ENCODE data around the gene UTS2B.
A peak's percentile ranks its signal among the peaks of the same experiment; 100 is the strongest.

Gene UTS2B

GRCh38 chr3:191353022-191353777 is 22.9 kb upstream of the UTS2B start:
- FAIRE-seq (peak; percentile 95), DNase-seq (ENCODE audit: extremely low spot score, insufficient read length, low read depth) (no peak)

DNA sequence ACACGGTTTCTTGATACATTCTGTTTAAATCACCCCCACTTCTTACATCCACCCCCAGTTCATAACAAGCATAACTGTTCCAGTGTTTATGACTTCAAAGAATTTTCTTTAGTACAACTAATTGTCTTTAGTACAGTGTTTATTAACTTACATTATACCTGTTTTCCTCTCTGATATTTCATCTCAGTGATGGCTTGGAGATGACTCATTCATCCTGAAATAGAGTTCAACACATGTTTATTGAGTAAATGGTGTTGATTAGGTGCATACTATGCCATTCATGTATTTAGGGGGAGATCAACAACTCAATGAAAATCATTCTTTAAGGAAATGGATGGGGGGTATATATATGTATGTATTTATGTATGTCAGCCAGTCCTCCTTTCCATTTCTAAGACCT is 21.7 kb upstream of the UTS2B start:
- DNase-seq (ENCODE audit: extremely low spot score, insufficient read length, low read depth) (no peak), FAIRE-seq (peak; percentile 58)

DNA sequence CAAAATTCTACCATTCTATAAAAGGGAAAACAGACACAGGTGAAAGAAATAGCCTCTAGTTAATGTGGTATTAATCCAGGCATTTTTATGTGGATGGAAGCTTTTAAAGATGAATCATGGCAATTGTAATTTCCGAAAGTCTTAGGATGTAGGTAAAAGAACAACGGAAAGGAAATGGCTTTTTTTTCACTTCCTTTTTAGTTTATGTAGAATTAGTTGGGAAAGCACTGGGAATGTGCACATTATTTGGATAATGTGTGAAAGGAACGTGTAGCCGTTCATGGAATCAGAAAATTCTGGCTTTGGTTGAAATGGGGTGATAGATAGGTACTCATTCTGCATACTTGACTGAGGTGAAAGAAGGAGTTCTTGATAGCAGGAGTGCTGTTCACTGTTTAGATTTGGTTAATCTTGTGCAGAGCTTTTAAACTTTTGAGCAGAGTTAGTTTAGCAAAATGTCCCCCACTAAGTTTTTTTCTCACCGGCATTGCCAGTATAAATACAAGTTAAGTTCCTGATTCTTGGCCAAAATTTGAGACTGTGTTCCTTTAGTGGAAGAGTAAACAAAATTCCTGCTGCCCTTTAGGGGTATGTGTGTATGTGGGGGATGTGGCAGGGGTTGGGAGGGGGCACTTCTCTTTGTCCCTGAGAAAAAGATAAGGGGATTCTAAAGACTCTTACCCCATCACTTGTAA is 20.2 kb upstream of the UTS2B start:
- DNase-seq (ENCODE audit: extremely low spot score, insufficient read length, low read depth), result no peak
- FAIRE-seq, result no peak

DNA sequence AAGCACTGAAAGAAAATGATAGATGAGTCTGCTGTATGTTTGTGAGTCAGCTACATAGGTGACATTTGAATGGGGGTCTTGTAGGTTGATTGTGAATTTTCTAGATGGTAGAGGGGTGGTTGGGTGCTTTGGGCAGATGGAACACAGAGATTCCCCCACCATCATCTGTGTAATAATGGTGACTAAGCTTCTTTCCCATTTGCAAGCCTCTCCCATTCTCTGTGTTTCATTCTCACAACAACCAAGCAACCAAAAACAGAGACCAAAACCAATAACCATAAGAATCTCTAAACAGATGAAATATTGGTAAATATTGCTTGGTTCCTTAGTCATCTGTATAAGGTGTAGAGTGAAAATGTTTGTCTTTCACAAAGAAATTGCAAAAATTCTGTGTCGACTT is 17.8 kb upstream of the UTS2B start:
- peak; percentile 67 for FAIRE-seq
- DNase-seq (ENCODE audit: extremely low spot score, insufficient read length, low read depth), result no peak

DNA sequence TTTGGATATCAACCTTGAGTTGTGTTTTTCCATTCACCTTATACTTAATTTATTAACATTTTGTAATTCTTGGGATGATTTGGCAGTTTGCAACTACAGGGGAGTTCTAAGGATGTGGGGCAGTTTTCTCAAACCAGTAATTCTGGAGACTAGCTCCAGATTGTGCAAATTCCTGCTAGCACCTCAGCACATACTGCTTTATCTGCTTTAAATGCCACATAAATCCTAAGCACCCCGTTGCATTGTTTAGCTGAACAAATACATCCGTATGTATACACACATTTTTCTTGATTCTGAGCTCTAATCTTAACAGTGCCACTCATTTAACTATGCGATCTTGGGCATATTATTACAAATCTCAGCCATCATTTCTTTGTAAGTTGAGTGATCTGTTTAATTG is 16.9 kb upstream of the UTS2B start:
- FAIRE-seq, result no peak
- no peak for DNase-seq (ENCODE audit: extremely low spot score, insufficient read length, low read depth)

DNA sequence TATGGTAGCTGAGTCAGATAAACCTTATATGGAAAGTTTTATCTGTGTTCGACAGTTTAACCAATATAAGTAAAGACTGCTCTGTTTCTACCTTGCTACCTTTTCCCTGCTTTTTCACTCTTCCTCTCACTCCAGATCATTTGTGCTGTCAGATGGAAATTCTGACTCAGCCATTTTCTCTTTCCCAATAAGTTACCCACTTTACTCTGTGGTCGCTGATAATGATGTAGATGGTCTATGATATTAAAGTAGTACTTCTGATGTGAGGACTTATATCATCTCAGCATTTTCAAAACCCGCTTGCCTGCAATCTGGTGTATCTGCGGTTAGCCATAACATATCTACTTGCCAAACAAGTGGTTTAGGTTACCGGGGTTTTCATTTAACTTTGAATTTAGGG is 15.0 kb upstream of the UTS2B start:
- FAIRE-seq (peak; percentile 42), DNase-seq (ENCODE audit: extremely low spot score, insufficient read length, low read depth) (no peak)

- DNase-seq (ENCODE audit: extremely low spot score, insufficient read length, low read depth) (no peak), FAIRE-seq (peak; percentile 56)
Measured at GRCh38 chr3:191343913-191344312, 13.6 kb upstream of the UTS2B start.

DNA sequence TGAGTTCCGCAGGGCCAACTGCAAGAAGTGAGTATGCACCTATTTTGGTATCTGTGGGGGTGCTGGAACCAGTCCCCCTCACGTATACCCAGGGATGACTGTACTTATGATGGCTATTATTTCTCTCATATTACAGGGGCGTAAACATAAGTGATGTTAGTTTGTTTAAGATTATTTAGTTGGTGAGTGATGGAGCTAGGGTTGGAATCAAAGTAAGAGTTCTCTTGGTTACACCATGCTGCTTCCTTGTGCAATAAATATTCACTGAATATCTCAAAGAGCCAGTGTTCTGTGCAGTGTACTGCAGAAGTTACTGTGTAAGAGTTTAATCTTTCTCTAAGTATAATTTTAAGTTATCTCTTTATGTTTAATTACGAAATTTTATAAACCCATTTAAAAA is 12.8 kb upstream of the UTS2B start:
- no peak for FAIRE-seq
- no peak for DNase-seq (ENCODE audit: extremely low spot score, insufficient read length, low read depth)

- FAIRE-seq, result no peak
- DNase-seq (ENCODE audit: extremely low spot score, insufficient read length, low read depth), result no peak
Measured at GRCh38 chr3:191342411-191342810, 12.1 kb upstream of the UTS2B start.

- DNase-seq (ENCODE audit: extremely low spot score, insufficient read length, low read depth), result no peak
- no peak for FAIRE-seq
Measured at GRCh38 chr3:191342006-191342405, 11.7 kb upstream of the UTS2B start.

- no peak for FAIRE-seq
- no peak for DNase-seq (ENCODE audit: extremely low spot score, insufficient read length, low read depth)
Measured at GRCh38 chr3:191340966-191341365, 10.6 kb upstream of the UTS2B start.

GRCh38 chr3:191340351-191340750 is 10.0 kb upstream of the UTS2B start:
- DNase-seq (ENCODE audit: extremely low spot score, insufficient read length, low read depth), result no peak
- FAIRE-seq, result no peak

- FAIRE-seq (peak; percentile 42), DNase-seq (ENCODE audit: extremely low spot score, insufficient read length, low read depth) (no peak)
Measured at GRCh38 chr3:191339316-191339917, 9.1 kb upstream of the UTS2B start.

GRCh38 chr3:191338177-191338488 is 7.8 kb upstream of the UTS2B start:
- FAIRE-seq (no peak), DNase-seq (ENCODE audit: extremely low spot score, insufficient read length, low read depth) (no peak)

DNA sequence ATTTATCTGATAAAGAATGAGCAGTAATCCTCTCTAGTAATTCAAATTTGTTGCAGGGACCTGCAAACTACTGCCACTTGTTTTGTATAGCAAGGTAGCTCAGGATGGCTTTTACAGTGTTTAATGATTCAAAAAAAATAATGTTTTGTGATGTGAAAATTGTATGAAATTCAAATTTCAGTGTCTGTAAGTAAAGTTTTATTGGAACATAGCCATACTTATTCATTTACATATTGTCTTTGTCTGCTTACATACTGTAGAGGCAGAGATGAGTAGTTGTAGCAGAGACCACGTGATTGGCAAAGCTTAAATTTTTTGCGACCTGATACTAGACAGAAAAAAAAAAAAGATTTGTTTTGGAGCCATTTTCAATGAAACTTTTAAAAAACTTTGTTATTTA is 6.5 kb upstream of the UTS2B start:
- DNase-seq (ENCODE audit: extremely low spot score, insufficient read length, low read depth), result no peak
- peak; percentile 69 for FAIRE-seq

- FAIRE-seq (no peak), DNase-seq (ENCODE audit: extremely low spot score, insufficient read length, low read depth) (no peak)
Measured at GRCh38 chr3:191334346-191334893, 4.1 kb upstream of the UTS2B start.

DNA sequence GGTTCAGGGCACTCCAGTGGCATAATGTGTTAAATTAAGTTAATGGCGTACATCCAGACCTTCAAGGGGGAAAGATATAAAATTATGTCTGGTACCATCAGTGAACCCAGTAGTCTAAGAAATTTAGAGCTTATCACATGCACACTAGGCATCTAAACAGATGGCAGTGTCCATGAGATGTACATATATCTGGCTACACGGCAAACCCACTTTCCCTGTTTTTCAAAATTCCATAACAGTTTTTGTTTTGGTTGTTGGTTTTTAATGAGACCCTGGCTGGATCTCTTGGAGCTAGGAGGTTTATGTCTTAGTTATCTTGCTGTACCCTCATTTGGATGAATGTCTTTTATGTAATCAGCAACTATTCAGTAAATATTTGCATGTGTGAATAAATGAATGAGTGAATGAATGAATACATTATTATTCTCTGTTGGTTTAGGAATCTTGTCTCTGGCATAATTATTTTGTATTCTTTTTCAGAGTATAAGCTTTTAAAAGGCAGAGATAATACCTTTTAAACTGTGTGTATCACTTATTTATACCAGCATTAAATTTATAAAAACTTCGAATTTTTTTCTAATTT is 3.1 kb upstream of the UTS2B start:
- FAIRE-seq, result peak; percentile 21

DNA sequence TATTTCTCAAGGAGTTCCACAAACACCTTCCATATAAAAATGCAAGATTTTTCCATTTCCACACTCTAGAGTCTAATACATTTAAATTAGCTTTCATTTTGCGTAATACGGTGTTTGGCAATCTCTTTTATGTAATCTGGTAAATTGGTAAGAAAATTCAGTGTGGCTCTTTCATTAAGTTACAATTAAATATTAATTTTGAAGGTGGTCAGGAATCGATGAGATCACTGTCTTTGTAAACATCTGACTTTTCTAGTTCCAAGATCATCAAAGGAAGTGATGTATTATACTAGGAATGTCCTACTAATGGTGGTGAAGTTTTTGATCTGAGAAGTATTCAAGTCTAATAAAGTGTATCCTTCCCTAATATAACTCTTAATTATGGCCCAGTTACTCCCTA is 1.1 kb upstream of the UTS2B start:
- no peak for FAIRE-seq
- DNase-seq (ENCODE audit: extremely low spot score, insufficient read length, low read depth), result no peak

More for the DNA sequence above, 3.1 kb upstream of the UTS2B start:
- DNase-seq (ENCODE audit: extremely low spot score, insufficient read length, low read depth), result no peak

DNA sequence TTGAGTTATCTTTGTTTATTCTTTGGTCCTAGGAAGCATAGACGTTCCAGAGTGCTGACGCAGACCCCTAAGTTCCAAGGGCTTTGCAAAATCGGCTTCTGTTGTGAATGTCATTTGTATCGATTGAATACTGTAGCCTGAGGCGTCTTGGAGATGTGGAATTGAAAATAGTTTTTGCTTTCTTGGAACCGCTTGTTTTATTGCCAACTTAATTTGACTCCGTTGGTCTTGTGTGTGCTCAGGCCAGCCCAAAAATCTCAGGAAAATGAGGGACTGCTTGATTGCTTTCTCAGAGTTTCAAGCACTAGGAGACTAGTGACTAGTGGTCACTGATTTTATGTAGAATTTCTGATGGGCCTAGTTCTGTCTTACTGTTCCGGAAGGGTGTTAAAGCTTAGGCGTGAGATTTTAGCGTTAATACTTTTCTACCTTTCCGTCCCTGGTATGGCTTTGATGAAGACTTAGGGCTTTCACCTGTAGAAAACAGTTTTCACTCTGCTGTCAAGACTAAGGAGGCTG is 263 bp upstream of the UTS2B start:
- DNase-seq (ENCODE audit: extremely low spot score, insufficient read length, low read depth) (no peak), FAIRE-seq (peak; percentile 56)

- FAIRE-seq (peak; percentile 73), DNase-seq (ENCODE audit: extremely low spot score, insufficient read length, low read depth) (peak; percentile 70)
Measured at GRCh38 chr3:191328962-191329653, 1.2 kb downstream of the UTS2B start, which contains the start of gene CCDC50. Gene CCDC50, plus strand, starts transcription at chr3:191329394. Its CDS starts 281 bp downstream, at chr3:191329675.

All from GM18507 (cell line).